Measurements from ENCODE around the gene ARG2. TPM values are rescaled to one million over a fixed set of nuclear protein-coding genes. Genes with fewer than 3 reads are reported as not detected.
A peak's percentile ranks its signal among the peaks of the same experiment; 100 is the strongest.

Gene ARG2
- total RNA-seq = 25.9 TPM in 2 replicates

DNA sequence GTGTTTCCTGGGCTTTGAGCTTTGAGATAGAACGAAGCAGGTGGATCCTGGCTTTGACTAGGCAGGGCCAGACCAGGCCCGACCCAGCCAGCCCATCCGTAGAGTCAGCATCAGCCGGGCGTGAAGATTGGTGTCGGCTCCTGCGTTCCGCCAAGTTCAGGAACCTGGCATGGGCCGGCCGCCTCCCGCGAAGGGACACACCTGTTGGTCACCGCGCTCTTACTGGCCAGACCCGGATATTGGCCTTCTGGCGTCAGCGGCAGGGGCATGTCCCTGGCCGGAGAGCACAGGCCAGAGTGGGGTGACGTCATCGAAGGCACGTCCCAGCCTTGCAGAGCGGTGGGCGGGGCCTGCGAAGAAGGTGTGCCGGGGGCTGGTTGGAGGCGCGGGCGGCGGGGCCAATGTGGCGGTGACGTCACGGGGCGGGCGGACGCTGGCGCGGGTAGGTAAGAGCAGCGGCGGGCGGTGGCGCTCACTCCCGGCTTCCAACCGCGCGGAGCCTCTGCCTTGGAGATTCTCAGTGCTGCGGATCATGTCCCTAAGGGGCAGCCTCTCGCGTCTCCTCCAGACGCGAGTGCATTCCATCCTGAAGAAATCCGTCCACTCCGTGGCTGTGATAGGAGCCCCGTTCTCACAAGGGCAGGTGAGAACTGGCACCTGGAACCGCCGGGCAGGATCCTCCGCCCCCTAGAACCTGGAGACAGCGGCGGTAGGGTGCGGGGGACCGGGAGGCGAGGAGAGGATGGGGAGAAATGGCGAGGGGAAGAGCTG is at the start of gene ARG2:
ARG2 (plus strand) TSS at position 475 of the 771 bp plus-strand sequence; CDS start at position 533, 58 bp downstream.
- H3K4me3 ChIP-seq (ENCODE audit: low read depth, low read length) = peak within 1 kb of the TSS; percentile 81
- TF ChIP-seq, protein P1, sequence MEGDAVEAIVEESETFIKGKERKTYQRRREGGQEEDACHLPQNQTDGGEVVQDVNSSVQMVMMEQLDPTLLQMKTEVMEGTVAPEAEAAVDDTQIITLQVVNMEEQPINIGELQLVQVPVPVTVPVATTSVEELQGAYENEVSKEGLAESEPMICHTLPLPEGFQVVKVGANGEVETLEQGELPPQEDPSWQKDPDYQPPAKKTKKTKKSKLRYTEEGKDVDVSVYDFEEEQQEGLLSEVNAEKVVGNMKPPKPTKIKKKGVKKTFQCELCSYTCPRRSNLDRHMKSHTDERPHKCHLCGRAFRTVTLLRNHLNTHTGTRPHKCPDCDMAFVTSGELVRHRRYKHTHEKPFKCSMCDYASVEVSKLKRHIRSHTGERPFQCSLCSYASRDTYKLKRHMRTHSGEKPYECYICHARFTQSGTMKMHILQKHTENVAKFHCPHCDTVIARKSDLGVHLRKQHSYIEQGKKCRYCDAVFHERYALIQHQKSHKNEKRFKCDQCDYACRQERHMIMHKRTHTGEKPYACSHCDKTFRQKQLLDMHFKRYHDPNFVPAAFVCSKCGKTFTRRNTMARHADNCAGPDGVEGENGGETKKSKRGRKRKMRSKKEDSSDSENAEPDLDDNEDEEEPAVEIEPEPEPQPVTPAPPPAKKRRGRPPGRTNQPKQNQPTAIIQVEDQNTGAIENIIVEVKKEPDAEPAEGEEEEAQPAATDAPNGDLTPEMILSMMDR (conservative IDR thresholded peaks at IDR 0.05; ENCODE audit: low read depth, low read length) = no peak
- peak; percentile 77 for DNase-seq (ENCODE audit: low read depth)

- TF ChIP-seq, protein P1 (conservative IDR thresholded peaks at IDR 0.05; ENCODE audit: low read depth, low read length) = no peak
- H3K4me3 ChIP-seq (ENCODE audit: low read depth, low read length) = no peak overlapping the region
- no peak for DNase-seq (ENCODE audit: low read depth)
Observed at GRCh38 chr14:67570453-67570852, 49.3 kb upstream of the ARG2 start.

- TF ChIP-seq, protein P1 (conservative IDR thresholded peaks at IDR 0.05; ENCODE audit: low read depth, low read length) = peak; percentile 97
- no peak for DNase-seq (ENCODE audit: low read depth)
- no peak overlapping the region for H3K4me3 ChIP-seq (ENCODE audit: low read depth, low read length)
Observed at GRCh38 chr14:67571275-67571990, 48.3 kb upstream of the ARG2 start.

DNA sequence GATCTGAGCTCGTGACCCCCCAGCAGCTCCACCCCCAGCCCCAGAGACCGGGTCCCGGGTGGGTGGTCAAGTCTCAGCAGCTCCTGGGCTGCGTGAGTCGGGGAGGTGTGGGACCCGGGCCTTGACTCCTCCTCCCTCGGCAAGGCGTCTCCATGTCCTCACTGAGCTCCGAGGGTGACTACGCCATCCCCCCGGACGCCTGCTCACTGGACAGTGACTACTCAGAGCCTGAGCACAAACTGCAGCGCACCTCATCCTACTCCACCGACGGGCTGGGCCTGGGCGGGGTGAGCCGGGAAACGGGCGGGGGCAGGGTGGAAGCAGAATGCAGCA is 47.8 kb upstream of the ARG2 start:
- TF ChIP-seq, protein P1 (conservative IDR thresholded peaks at IDR 0.05; ENCODE audit: low read depth, low read length) = no peak
- DNase-seq (ENCODE audit: low read depth) = no peak
- no peak overlapping the region for H3K4me3 ChIP-seq (ENCODE audit: low read depth, low read length)

DNA sequence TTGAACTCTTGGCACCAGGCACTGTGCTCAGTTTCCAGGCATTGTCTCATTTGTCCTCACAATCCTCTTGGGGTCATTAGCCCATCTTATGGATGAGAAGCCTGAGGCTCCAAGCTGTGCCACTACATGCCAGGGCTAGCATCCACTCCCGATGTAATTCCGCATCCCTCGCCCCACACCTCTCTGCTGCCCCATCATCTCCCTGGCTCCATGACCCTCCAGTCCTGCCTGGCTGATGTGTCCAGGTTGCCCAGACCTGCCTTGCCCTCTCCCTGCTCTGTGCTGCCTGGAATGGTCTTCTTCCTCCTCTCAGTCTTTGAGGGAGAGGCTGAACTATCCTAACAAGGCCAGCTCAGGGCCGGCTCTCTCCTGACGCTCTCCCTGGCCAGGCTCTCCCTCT is 47.1 kb upstream of the ARG2 start:
- TF ChIP-seq, protein P1 (conservative IDR thresholded peaks at IDR 0.05; ENCODE audit: low read depth, low read length) = no peak
- DNase-seq (ENCODE audit: low read depth) = no peak
- no peak overlapping the region for H3K4me3 ChIP-seq (ENCODE audit: low read depth, low read length)

GRCh38 chr14:67573228-67574010 is 46.3 kb upstream of the ARG2 start:
- TF ChIP-seq, protein P1 (conservative IDR thresholded peaks at IDR 0.05; ENCODE audit: low read depth, low read length) = no peak
- no peak overlapping the region for H3K4me3 ChIP-seq (ENCODE audit: low read depth, low read length)
- DNase-seq (ENCODE audit: low read depth) = no peak
